ENCODE results near the gene FNDC3A. TPM values are rescaled to one million over a fixed set of nuclear protein-coding genes. Genes with fewer than 3 reads are reported as not detected.

FNDC3A gene
- total RNA-seq (62.0 and 73.5 TPM in 2 replicates), polyA plus RNA-seq (21.9 and 22.8 TPM in 2 replicates)

- peak within 1 kb of the TSS; percentile 80 for H3K4me2 ChIP-seq
- H3K27ac ChIP-seq = peak within 1 kb of the TSS; percentile 100
- peak within 1 kb of the TSS; percentile 94 for H2AFZ ChIP-seq
- TF ChIP-seq, protein P1, sequence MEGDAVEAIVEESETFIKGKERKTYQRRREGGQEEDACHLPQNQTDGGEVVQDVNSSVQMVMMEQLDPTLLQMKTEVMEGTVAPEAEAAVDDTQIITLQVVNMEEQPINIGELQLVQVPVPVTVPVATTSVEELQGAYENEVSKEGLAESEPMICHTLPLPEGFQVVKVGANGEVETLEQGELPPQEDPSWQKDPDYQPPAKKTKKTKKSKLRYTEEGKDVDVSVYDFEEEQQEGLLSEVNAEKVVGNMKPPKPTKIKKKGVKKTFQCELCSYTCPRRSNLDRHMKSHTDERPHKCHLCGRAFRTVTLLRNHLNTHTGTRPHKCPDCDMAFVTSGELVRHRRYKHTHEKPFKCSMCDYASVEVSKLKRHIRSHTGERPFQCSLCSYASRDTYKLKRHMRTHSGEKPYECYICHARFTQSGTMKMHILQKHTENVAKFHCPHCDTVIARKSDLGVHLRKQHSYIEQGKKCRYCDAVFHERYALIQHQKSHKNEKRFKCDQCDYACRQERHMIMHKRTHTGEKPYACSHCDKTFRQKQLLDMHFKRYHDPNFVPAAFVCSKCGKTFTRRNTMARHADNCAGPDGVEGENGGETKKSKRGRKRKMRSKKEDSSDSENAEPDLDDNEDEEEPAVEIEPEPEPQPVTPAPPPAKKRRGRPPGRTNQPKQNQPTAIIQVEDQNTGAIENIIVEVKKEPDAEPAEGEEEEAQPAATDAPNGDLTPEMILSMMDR (IDR thresholded peaks at IDR 0.05; ENCODE audit: poor library complexity) = peak; percentile 8
- TF ChIP-seq EZH2 (IDR thresholded peaks at IDR 0.05; ENCODE audit: borderline replicate concordance) = no peak
- no peaks in the 10 kb centered on the region for H3K9me3 ChIP-seq (ENCODE audit: low read depth)
- DNase-seq (ENCODE audit: low spot score) = peak; percentile 91
- H3K9me2 ChIP-seq (replicated peaks; ENCODE audit: insufficient read depth) = no peaks in the 10 kb centered on the region
- H3K36me3 ChIP-seq (replicated peaks; ENCODE audit: insufficient read depth, low read depth) = no peaks in the 10 kb centered on the region
- H3K79me2 ChIP-seq = peaks cover 47% of the 10 kb centered on the region
- 2% methylated on average over 57 of the region's 86 CpGs for WGBS (ENCODE audit: low lambda C conversion rate, missing lambda C conversion rate)
- H3K4me3 ChIP-seq = peak within 1 kb of the TSS; percentile 64
- H3K4me1 ChIP-seq (ENCODE audit: insufficient read depth) = peaks cover 18% of the 10 kb centered on the region
- H3K27me3 ChIP-seq = no peaks in the 10 kb centered on the region
- peaks cover 14% of the 10 kb centered on the region for H4K20me1 ChIP-seq (ENCODE audit: insufficient read depth, poor library complexity, severe bottlenecking)
Observed at GRCh38 chr13:48975856-48976575, at the start of gene FNDC3A. Gene FNDC3A, plus strand, starts transcription at chr13:48975912. Its CDS starts 30,279 bp downstream, at chr13:49006191.

- 75% methylated on average over 5 of the region's 5 CpGs for WGBS (ENCODE audit: low lambda C conversion rate, missing lambda C conversion rate)
- Histone ChIP-seq H3K79me2 (no peaks in the 10 kb centered on the region), H3K4me3 (no peak overlapping the region), H2AFZ (no peak overlapping the region), H3K4me2 (no peak overlapping the region), H3K27ac (no peak overlapping the region), H3K27me3 (peaks cover 3% of the 10 kb centered on the region), H3K36me3 (replicated peaks; ENCODE audit: insufficient read depth, low read depth) (no peaks in the 10 kb centered on the region), H3K4me1 (ENCODE audit: insufficient read depth) (no peaks in the 10 kb centered on the region), H3K9me3 (ENCODE audit: low read depth) (no peaks in the 10 kb centered on the region), H4K20me1 (ENCODE audit: insufficient read depth, poor library complexity, severe bottlenecking) (no peaks in the 10 kb centered on the region), H3K9me2 (replicated peaks; ENCODE audit: insufficient read depth) (no peaks in the 10 kb centered on the region)
- no peak for DNase-seq (ENCODE audit: low spot score)
- TF ChIP-seq EZH2phosphoT487 (IDR thresholded peaks at IDR 0.05; ENCODE audit: low read depth, severe bottlenecking, unreplicated experiment) (no peak), EZH2 (IDR thresholded peaks at IDR 0.05; ENCODE audit: borderline replicate concordance) (no peak)
- TF ChIP-seq, protein P1 (IDR thresholded peaks at IDR 0.05; ENCODE audit: poor library complexity) = no peak
Observed at GRCh38 chr13:48928757-48929430, 46.8 kb upstream of the FNDC3A start.

GRCh38 chr13:48930918-48931317, 44.8 kb upstream of the FNDC3A start:
- no peak overlapping the region for H3K4me2 ChIP-seq
- no peaks in the 10 kb centered on the region for H4K20me1 ChIP-seq (ENCODE audit: insufficient read depth, poor library complexity, severe bottlenecking)
- TF ChIP-seq EZH2phosphoT487 (IDR thresholded peaks at IDR 0.05; ENCODE audit: low read depth, severe bottlenecking, unreplicated experiment) = no peak
- TF ChIP-seq EZH2 (IDR thresholded peaks at IDR 0.05; ENCODE audit: borderline replicate concordance) = no peak
- TF ChIP-seq, protein P1 (IDR thresholded peaks at IDR 0.05; ENCODE audit: poor library complexity) = no peak
- no peaks in the 10 kb centered on the region for H3K9me3 ChIP-seq (ENCODE audit: low read depth)
- no peaks in the 10 kb centered on the region for H3K9me2 ChIP-seq (replicated peaks; ENCODE audit: insufficient read depth)
- H3K4me3 ChIP-seq = no peak overlapping the region
- no peak overlapping the region for H2AFZ ChIP-seq
- DNase-seq (ENCODE audit: low spot score) = no peak
- H3K27me3 ChIP-seq = peaks cover 3% of the 10 kb centered on the region
- 73% methylated on average over 1 of the region's 1 CpG for WGBS (ENCODE audit: low lambda C conversion rate, missing lambda C conversion rate)
- no peaks in the 10 kb centered on the region for H3K79me2 ChIP-seq
- no peaks in the 10 kb centered on the region for H3K36me3 ChIP-seq (replicated peaks; ENCODE audit: insufficient read depth, low read depth)
- no peaks in the 10 kb centered on the region for H3K4me1 ChIP-seq (ENCODE audit: insufficient read depth)
- no peak overlapping the region for H3K27ac ChIP-seq

Data from hepatocyte (in vitro differentiated cells).